Astrocyte (in vitro differentiated cells and primary cell): Measurements from ENCODE around the gene SH3D21. TPM values are rescaled to one million over a fixed set of nuclear protein-coding genes. Genes with fewer than 3 reads are reported as not detected.

Experiments
- DNase-seq: peaks from one replicate; pipeline ENCODE4 v3.0.0-alpha.2; 2010; ENCODE audit warnings: low read depth
- FAIRE-seq: peaks from 2 replicates; lab custom pipeline; 2011; peaks lifted over from hg19 to GRCh38; lab: Jason Lieb, UNC
- H2AFZ ChIP-seq: 2 replicates; pipeline ENCODE4 v1.6.0; 2012; ENCODE audit warnings: low read depth, low read length, inconsistent platforms
- H3K27ac ChIP-seq: 2 replicates; pipeline ENCODE4 v1.5.1; 2011; ENCODE audit warnings: low read depth, low read length, inconsistent platforms
- H3K27me3 ChIP-seq: 2 replicates; pipeline ENCODE4 v1.6.0; 2011; ENCODE audit warnings: low read length, inconsistent platforms; ENCODE audit not compliant: insufficient read depth
- H3K36me3 ChIP-seq: 2 replicates; pipeline ENCODE4 v1.5.1; 2011; ENCODE audit warnings: low read length, inconsistent platforms; ENCODE audit not compliant: insufficient read depth
- H3K4me1 ChIP-seq: 2 replicates; pipeline ENCODE4 v1.5.1; 2011; ENCODE audit warnings: low read length, inconsistent platforms; ENCODE audit not compliant: insufficient read depth
- H3K4me2 ChIP-seq: 2 replicates; pipeline ENCODE4 v1.6.0; 2012; ENCODE audit warnings: low read length, inconsistent platforms
- H3K4me3 ChIP-seq: 2 replicates; pipeline ENCODE4 v1.5.1; 2011; ENCODE audit warnings: low read depth, mild to moderate bottlenecking, low read length, inconsistent platforms; ENCODE audit not compliant: insufficient read depth
- H3K79me2 ChIP-seq: 2 replicates; pipeline ENCODE4 v1.6.0; 2012; ENCODE audit warnings: mild to moderate bottlenecking, low read length, inconsistent platforms; ENCODE audit not compliant: insufficient read depth
- H3K9ac ChIP-seq: 2 replicates; pipeline ENCODE4 v1.6.0; 2012; ENCODE audit warnings: mild to moderate bottlenecking, low read length, inconsistent platforms
- H3K9me3 ChIP-seq: 2 replicates; pipeline ENCODE4 v1.5.1; 2012; ENCODE audit warnings: low read depth, mild to moderate bottlenecking, low read length, inconsistent platforms; ENCODE audit not compliant: insufficient read depth
- H4K20me1 ChIP-seq: 2 replicates; pipeline ENCODE4 v1.6.0; 2012; ENCODE audit warnings: low read length, inconsistent platforms; ENCODE audit not compliant: insufficient read depth
- H3K27ac Mint-ChIP-seq: one replicate; pipeline ENCODE4 v1.8.0; 2021; ENCODE audit warnings: mild to moderate bottlenecking, mixed read lengths; ENCODE audit not compliant: unreplicated experiment
- H3K27me3 Mint-ChIP-seq: one replicate; pipeline ENCODE4 v1.8.0; 2021; ENCODE audit warnings: low read depth, mixed read lengths; ENCODE audit not compliant: unreplicated experiment
- H3K36me3 Mint-ChIP-seq: one replicate; pipeline ENCODE4 v1.8.0; 2021; ENCODE audit warnings: low read depth, mixed read lengths; ENCODE audit not compliant: unreplicated experiment
- H3K4me1 Mint-ChIP-seq: one replicate; pipeline ENCODE4 v1.8.0; 2021; ENCODE audit warnings: low read depth, mixed read lengths; ENCODE audit not compliant: unreplicated experiment
- H3K4me3 Mint-ChIP-seq: one replicate; pipeline ENCODE4 v1.8.0; 2021; ENCODE audit warnings: mild to moderate bottlenecking, moderate library complexity, mixed read lengths; ENCODE audit not compliant: unreplicated experiment
- H3K9me3 Mint-ChIP-seq: one replicate; pipeline ENCODE4 v1.8.0; 2021; ENCODE audit warnings: mild to moderate bottlenecking, mixed read lengths; ENCODE audit not compliant: unreplicated experiment
- CTCF ChIP-seq: IDR thresholded peaks from 2 replicates; pipeline ENCODE4 v1.5.1; 2011; ENCODE audit warnings: low read depth, mild to moderate bottlenecking, inconsistent platforms, low read length, moderate library complexity; ENCODE audit not compliant: insufficient read depth
- EZH2 ChIP-seq: IDR thresholded peaks from 2 replicates; pipeline ENCODE4 v1.6.1; 2012; ENCODE audit warnings: mild to moderate bottlenecking, low read length, inconsistent platforms; ENCODE audit not compliant: insufficient read depth
- total RNA-seq: library from RNA; stranded (reverse); gene quantifications from 2 replicates; pipeline ENCODE4 v1.2.1, GENCODE V29; 2021

SH3D21 gene
- total RNA-seq, 1 donor from 2014 or later = 13.6 TPM

GRCh38 chr1:36268981-36269380 lies 37.2 kb upstream of the SH3D21 start:
- H3K4me3 ChIP-seq = no peak overlapping the region
- H3K4me2 ChIP-seq = no peak overlapping the region
- Mint-ChIP-seq H3K4me3 (no peak overlapping the region), H3K27me3 (no peaks in the 10 kb centered on the region), H3K4me1 (peaks cover 7% of the 10 kb centered on the region), H3K9me3 (no peaks in the 10 kb centered on the region), H3K27ac (no peak overlapping the region), H3K36me3 (peaks cover 10% of the 10 kb centered on the region)
- H3K79me2 ChIP-seq = peaks cover 92% of the 10 kb centered on the region
- H3K36me3 ChIP-seq = peaks cover 24% of the 10 kb centered on the region
- no peak overlapping the region for H3K9ac ChIP-seq
- no peaks in the 10 kb centered on the region for H3K4me1 ChIP-seq
- no peak for TF ChIP-seq EZH2
- H3K9me3 ChIP-seq = no peaks in the 10 kb centered on the region
- H4K20me1 ChIP-seq = peaks cover 80% of the 10 kb centered on the region
- H3K27me3 ChIP-seq = no peaks in the 10 kb centered on the region
- no peak for DNase-seq
- H3K27ac ChIP-seq = no peak overlapping the region
- no peak overlapping the region for H2AFZ ChIP-seq
- no peak for FAIRE-seq

DNA sequence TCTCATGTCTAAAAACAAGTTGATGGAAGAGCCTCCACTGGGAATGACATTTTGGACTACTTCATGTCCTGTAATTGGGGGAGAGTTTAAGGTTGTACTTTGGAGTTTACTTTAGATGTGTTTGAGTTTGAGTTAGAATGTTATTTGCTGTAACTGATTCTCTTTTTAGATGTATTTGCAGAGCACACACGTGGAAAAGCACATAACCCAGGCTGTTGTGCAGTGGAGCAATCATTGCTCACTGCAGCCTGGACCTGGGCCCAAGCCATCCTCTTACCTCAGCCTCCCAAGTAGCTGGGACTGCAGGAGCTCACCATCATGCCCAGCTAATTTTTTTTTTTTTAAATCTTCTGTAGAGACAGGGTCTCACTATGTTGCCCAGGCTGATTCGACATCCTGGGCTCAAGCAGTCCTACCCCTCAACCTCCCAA lies 36.7 kb upstream of the SH3D21 start:
- FAIRE-seq (no peak), DNase-seq (no peak)
- Histone ChIP-seq H3K27ac (no peak overlapping the region), H3K27me3 (no peaks in the 10 kb centered on the region), H3K4me3 (no peak overlapping the region), H2AFZ (no peak overlapping the region), H4K20me1 (peaks cover 76% of the 10 kb centered on the region), H3K36me3 (peaks cover 26% of the 10 kb centered on the region), H3K9ac (no peak overlapping the region), H3K4me1 (no peaks in the 10 kb centered on the region), H3K79me2 (peaks cover 92% of the 10 kb centered on the region), H3K9me3 (no peaks in the 10 kb centered on the region), H3K4me2 (no peak overlapping the region)
- Mint-ChIP-seq H3K9me3 (no peaks in the 10 kb centered on the region), H3K36me3 (peaks cover 10% of the 10 kb centered on the region), H3K4me3 (no peak overlapping the region), H3K27ac (no peak overlapping the region), H3K27me3 (no peaks in the 10 kb centered on the region), H3K4me1 (peaks cover 7% of the 10 kb centered on the region)
- no peak for TF ChIP-seq EZH2
- TF ChIP-seq CTCF = no peak

- FAIRE-seq = no peak
- H3K36me3 Mint-ChIP-seq = peaks cover 13% of the 10 kb centered on the region
These were observed 33.1 kb upstream of the SH3D21 start for GRCh38 chr1:36273024-36273423.

More at GRCh38 chr1:36273024-36273423, 33.1 kb upstream of the SH3D21 start:
- H3K9ac ChIP-seq = no peak overlapping the region
- H3K4me3 Mint-ChIP-seq = no peak overlapping the region
- H2AFZ ChIP-seq = no peak overlapping the region
- H3K27ac ChIP-seq = no peak overlapping the region
- H3K4me1 Mint-ChIP-seq = peaks cover 11% of the 10 kb centered on the region
- no peak overlapping the region for H3K4me2 ChIP-seq
- H3K79me2 ChIP-seq = peaks cover 77% of the 10 kb centered on the region
- H3K9me3 Mint-ChIP-seq = no peaks in the 10 kb centered on the region
- H3K27ac Mint-ChIP-seq = no peak overlapping the region
- peaks cover 55% of the 10 kb centered on the region for H4K20me1 ChIP-seq
- H3K27me3 Mint-ChIP-seq = no peaks in the 10 kb centered on the region
- no peaks in the 10 kb centered on the region for H3K27me3 ChIP-seq
- TF ChIP-seq EZH2 (no peak), CTCF (no peak)
- no peak for DNase-seq
- no peak overlapping the region for H3K4me3 ChIP-seq
- H3K9me3 ChIP-seq = no peaks in the 10 kb centered on the region
- H3K4me1 ChIP-seq = no peaks in the 10 kb centered on the region
- peaks cover 18% of the 10 kb centered on the region for H3K36me3 ChIP-seq
